ENCODE results near the gene CYP4F12.
"Not testable (repeated sequence)": the region's sequence is repeated elsewhere in the genome, so short reads cannot be mapped to it uniquely, and the experiment has no call there.

The CYP4F12 gene

DNA sequence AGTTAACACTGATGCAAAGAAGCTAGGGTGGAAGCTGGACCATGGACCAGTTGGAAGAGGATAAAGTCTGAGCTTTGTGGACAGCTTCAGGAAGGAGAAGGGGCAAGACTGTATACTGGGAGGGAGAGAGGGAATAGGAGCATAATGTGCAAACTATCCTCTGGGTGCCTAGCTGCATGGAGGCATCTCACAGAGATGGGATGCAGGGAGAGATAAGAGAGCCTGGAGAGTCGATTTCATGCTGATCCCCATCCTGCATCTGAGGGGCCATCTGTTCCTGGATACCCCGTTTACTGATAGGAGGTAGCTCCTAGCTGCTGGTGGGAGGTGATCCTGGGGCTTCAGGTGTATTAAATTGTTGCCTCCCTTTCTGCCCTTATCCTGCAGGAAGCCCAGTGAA lies 23.4 kb upstream of the CYP4F12 start:
- no peak for FAIRE-seq
- no peak for DNase-seq (ENCODE audit: low spot score)

DNA sequence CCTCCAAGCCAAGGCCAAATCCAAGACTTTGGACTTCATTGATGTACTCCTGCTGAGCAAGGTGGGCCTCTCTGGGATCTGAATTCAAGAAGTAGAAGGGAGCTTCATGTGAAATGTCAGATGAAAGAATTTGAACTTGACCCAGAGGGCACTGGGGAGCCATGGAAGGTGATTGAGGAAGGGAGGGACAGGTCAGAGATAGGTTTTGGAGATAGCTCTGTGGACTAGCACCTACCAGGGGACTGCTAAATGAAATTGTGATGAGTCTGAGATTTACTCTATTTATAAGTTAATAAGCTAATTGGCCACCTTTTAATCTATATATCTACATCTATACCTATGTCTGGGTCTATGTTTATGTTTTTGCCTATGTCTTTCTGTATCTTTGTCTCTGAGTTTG lies 22.8 kb upstream of the CYP4F12 start:
- not testable (repeated sequence) for DNase-seq (ENCODE audit: low spot score); FAIRE-seq

DNA sequence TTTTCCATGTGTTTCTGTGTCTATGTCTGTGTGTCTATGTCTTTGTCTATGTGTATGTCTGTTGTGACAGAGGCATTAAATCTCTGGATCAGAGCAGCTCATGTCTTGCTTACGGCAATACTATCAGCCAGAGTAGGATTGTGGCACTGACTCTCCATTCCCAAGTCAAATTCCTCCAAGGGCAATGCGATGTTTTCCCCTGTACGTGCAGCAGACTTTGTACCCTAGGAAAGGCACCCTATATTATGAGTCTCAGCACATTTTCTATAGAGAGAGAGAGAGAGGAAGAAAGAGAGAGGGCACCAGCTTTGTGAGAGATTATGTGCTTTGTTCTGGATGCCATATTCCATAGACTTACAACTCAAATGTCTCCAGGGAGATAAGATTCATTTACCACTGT lies 21.1 kb upstream of the CYP4F12 start:
- DNase-seq (ENCODE audit: low spot score) (no peak), FAIRE-seq (no peak)

DNA sequence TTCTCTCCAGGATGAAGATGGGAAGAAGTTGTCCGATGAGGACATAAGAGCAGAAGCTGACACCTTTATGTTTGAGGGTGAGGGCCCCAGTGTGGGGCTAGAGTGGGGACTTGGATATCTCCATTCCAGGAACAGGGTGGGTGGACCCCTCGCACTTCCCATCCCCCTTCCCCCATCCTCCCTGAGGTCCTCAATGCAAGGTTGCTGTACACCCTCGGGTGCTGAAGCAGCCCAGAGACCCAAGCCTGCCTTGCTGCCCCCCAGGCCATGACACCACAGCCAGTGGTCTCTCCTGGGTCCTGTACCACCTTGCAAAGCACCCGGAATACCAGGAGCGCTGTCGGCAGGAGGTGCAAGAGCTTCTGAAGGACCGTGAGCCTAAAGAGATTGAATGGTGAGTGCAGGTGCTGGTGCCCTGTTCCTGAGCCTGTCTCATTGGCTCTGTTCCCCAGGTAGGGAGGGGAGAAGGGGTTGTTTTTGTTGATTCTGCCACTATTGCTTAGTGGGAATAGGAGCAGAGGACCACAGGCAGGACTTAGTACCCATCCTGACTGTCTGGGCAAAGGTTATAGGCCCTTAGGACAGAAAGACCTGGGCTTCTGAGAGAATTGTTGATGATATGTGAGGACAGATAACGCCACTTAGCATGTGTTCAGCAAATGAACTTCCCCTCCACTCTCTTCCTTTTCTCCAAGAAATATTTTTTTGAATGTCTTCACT lies 20.2 kb upstream of the CYP4F12 start:
- no peak for DNase-seq (ENCODE audit: low spot score)
- FAIRE-seq: no peak

DNA sequence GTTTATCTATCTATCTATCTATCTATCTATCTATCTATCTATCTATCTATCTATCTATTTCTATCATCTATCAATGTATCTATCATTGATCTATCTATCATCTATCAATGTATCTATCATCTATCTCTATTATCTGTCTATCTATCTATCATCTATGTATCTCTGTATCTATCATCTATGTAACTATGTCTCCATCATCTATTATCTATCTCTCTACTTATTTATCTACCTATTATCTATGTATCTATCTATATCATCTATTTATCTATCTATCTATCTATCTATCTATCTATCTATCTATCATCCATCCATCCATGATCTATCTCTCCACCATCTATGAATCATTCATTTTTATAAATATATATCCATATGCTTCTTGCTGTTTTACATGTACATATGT lies 16.4 kb upstream of the CYP4F12 start:
- DNase-seq (ENCODE audit: low spot score) (no peak), FAIRE-seq (no peak)

DNA sequence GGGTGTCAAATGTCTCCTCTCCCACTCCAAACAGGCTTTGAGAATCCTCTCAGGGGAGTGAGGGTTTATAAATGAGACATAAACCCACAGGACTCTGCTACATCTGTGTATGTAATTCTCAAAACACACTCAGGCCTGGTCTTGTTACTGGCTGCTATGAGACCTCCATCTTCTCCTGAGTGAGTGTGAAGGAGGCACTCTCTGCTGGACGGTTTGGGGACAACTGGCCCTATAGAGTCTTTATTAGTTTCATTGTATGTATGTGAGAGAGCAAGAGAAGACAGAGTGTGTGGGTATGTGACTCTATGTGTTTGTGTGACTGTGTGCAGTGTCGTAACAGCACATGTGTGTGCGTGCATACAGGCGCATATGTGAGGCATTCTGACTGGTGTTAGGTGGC lies 9.6 kb upstream of the CYP4F12 start:
- DNase-seq (ENCODE audit: low spot score) (no peak), FAIRE-seq (no peak)

DNA sequence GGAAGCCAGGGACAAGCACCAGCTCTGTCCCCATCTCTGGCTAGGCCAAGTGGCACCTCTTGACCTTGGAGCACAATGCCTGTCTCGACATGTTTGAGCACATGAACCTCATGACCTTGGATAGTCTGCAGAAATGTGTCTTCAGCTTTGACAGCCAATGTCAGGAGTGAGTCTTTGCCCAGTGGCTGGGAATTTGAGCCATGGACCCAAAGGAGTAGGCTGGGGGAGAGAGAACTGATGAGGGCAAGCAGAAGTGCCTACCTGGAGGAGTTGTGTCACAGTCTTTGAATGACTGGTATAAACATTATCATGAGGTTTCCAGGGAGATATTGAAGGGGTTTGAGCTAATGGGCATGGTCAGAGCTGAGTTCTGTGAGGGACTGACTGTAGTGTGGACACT lies 6.7 kb upstream of the CYP4F12 start:
- DNase-seq (ENCODE audit: low spot score) (no peak), FAIRE-seq (no peak)

DNA sequence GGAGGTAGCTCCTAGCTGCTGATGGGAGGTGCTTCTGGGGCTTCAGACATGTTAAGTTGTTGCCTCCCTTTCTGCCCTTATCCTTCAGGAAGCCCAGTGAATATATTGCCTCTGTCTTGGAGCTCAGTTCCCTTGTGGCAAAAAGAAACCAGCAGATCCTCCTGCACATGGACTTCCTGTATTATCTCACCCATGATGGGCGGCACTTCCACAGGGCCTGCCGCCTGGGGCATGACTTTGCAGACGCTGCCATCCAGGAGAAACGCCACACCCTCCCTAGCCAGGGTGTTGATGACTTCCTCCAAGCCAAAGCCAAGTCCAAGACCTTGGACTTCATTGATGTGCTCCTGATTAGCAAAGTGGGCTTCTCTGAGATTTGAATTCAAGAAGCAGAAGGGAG lies 6.0 kb upstream of the CYP4F12 start:
- DNase-seq (ENCODE audit: low spot score): no peak
- no peak for FAIRE-seq

DNA sequence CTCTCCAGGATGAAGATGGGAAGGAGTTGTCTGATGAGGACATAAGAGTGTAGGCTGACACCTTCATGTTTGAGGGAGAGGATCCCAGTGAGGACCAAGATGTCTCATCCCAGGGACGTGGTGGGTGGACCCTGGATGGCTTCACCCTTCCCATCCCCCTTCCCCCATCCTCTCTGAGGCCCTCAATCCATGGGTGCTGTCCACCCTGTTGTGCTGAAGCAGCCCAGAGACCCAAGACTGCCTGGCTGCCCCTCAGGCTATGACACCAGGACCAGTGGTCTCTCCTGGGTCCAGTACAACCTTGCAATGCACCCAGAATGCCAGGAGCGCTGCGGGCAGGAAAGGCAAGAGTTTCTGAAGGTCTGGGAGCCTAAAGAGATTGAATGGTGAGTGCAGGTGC lies 3.4 kb upstream of the CYP4F12 start:
- DNase-seq (ENCODE audit: low spot score): no peak
- FAIRE-seq: no peak

DNA sequence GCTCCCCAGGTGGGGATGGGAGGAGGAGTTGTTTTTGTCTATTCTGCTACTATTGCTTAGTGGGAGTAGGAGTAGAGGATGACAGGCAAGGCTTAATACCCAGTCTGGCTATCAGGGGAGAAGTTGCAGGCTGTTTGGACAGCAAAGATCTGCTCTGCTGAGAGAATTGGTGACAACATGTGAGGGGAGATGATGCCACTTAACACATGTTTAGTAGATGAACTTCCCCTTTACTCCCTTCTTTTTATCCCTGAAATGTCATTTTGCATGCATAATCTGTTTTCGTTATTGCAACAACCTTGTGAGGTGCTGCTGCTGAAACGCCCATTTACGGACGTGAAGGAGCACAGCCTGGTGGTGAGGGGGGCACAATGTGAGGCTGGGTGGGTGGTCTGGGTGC lies 3.0 kb upstream of the CYP4F12 start:
- DNase-seq (ENCODE audit: low spot score) (no peak), FAIRE-seq (no peak)

DNA sequence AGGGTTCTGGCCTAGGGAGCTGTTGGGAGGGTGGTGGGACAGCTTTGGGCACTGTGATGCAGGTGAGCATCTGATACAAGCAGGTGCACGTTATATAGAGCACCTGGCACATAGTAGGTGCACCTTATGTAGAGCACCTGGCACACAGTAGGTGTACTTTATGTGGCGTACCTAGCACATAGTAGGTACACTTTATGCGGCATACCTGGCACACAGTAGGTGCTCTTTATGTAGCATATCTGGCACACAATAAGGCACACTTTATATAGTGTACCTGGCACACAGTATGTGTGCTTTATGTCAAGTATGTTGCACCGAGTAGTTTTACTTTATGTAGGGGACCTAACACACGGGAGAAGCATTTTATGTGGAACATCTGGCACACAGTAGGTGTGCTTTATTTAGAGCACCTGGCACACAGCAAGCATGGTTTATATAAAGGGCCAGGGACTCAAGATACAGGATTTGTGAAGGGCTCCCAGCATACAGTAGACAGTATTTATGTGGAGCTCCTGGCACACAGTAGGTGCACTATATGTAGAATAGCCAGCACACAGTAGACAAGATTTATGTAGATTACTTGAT lies 1.6 kb upstream of the CYP4F12 start:
- FAIRE-seq: no peak

DNA sequence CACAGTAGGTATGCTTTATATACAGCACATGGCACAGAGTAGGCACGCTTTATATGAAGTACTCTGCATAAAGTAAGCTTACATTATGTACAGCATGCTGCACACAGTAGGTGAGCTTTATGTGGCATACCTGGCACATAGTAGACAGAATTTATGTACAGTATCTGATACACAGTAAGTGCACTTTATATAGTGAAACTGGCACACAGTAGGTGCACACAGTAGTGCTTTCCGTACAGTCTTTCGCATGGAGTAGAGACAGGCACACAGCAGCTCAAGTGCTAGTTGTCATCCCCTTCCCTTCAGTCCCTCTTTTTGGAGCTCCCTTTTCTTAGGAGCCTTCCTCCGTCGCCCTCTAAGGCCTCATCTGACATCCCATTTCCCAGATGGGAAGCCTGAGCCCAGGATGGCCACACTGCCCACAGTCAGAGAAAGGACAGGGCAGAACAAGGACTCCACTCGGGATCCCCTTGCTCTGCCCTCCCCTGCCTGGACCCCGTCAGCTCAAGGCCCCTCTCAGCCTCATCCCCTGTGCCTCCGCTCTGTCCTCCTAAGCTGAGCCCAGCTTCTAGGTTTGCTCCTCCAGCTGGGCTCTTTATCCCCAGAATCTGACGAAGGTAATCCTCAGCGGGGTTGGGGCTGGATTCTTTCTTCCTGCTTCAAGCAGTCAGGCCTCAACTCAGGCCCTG lies 852 bp upstream of the CYP4F12 start:
- DNase-seq (ENCODE audit: low spot score) (no peak), FAIRE-seq (no peak)

More for the DNA sequence above, 1.6 kb upstream of the CYP4F12 start:
- DNase-seq (ENCODE audit: low spot score): no peak

DNA sequence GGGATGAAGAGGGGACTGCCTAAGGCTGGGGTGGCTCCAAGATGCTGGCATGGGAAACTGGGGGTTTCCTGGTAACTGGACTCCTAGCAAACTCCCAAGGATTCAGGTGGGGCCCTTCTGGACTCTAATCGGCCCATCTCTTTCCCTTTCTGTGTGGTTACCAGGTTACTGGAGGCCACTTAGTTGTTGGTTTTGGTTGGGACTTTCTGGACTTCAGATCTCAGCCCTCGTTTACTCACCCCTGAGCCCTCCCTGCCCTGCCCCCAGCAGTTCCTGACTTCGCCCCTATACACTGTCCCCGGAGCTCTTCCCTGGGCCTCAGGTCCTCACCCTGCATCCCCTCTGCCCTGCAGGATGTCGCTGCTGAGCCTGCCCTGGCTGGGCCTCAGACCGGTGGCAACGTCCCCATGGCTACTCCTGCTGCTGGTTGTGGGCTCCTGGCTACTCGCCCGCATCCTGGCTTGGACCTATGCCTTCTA lies 328 bp downstream of the CYP4F12 start:
- DNase-seq (ENCODE audit: low spot score): no peak
- FAIRE-seq: no peak

DNA sequence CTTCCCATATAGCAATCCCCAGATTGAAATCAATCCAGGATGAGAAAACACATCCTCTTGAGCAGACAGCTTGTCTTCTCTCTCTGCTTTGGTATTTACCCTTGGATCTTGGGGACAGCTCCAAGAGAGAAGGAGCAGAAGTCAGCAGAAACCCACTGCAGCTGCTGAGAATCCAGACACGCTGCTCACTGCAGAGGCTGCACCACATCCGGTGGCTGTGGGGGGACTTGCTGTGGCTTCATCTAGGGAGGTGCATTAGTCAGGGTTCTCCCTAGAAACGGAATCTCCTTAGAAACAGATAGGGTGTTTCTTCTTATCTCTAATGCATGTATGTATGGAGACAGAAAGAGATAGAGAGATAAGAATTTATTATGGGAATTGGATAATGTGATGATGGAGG lies 2.7 kb downstream of the CYP4F12 start:
- DNase-seq (ENCODE audit: low spot score) (no peak), FAIRE-seq (no peak)

DNA sequence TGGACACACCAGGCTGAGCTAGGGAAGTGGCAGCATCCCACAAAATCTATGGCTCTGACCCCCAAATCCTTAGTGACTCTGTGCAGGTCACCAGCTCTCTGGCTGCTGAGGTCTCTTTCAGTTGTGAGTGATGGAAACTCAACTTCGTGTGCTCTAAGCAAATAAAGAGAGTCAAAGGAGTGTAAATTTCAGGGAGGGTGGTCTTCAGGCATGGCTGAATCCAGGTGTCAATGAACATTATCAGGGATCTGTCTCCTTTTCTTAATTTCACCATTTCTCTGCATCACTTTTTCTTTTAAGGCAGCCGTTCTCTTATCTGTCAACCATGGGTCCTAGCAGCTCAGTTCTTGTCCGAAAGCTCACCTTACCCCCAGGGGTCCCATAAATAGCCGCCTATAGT lies 6.2 kb downstream of the CYP4F12 start:
- FAIRE-seq: no peak

DNA sequence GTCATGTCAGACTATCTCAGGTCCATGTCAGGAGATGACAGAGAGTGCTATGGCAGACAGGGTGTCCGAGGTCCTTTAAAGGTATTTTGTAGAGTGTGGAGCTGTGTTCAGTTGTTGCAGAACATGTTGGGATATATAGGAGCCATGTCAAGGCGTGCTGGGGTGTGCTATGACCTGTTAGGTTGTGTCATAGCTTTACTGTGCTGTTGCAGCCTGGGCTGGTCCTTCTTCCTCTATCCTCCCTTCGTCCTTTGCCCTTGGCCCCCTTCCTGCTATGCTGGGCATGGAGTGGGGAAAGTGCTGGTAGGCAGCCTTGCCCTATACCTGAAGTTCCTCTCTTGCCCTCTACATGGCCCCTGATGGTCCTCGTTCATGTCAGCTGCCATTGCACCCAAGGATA lies 7.0 kb downstream of the CYP4F12 start:
- not testable (repeated sequence) for FAIRE-seq; DNase-seq (ENCODE audit: low spot score)

More for the DNA sequence above, 6.2 kb downstream of the CYP4F12 start:
- DNase-seq (ENCODE audit: low spot score): no peak

DNA sequence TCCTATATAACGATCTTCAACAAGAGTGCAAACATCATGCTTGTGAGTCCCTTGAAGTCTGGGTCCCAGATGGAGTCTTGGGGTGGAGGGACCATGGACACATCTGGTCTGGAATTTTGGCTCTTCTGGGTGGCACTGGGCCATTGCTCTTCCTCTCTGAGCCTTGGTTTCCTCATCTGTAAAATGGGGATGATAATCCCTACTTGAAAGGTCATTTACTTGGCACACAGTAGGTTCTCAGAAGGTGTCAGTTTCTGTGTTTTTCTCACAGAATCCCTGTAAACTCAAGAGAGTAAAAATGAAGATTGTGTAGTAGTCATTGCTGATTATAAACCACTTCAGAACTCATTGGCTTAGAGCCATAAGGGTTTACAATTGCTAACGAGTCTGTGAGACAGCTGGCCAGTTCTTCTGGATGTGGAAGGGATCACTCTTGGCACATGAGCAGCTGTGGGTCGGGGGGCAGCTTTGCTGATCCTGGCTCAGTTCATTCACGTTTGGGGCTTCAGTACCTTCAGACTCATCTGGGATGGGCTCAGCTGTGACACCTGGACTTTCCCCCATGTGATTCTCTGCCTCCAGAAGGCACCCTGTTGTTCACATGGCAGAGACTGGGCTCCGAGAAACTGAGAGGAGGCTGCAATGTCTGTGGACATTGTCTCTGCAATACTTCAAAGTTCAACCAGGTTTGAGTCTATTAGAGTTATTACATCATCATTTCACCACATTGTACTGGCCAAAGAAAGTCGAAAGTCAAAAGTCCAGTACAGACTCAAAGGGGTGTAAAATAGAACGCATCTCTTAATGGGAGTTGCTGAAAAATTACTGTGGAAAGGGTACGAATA lies 7.8 kb downstream of the CYP4F12 start:
- FAIRE-seq (no peak), DNase-seq (ENCODE audit: low spot score) (no peak)

DNA sequence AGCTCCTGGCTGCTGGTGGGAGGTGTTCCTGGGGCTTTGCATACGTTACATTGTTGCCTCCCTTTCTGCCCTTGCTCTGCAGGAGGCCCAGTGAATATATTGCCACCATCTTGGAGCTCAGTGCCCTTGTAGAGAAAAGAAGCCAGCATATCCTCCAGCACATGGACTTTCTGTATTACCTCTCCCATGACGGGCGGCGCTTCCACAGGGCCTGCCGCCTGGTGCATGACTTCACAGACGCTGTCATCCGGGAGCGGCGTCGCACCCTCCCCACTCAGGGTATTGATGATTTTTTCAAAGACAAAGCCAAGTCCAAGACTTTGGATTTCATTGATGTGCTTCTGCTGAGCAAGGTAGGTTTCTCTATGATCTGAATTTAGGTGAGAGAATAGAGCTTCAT lies 10.5 kb downstream of the CYP4F12 start:
- FAIRE-seq: no peak
- DNase-seq (ENCODE audit: low spot score): no peak

DNA sequence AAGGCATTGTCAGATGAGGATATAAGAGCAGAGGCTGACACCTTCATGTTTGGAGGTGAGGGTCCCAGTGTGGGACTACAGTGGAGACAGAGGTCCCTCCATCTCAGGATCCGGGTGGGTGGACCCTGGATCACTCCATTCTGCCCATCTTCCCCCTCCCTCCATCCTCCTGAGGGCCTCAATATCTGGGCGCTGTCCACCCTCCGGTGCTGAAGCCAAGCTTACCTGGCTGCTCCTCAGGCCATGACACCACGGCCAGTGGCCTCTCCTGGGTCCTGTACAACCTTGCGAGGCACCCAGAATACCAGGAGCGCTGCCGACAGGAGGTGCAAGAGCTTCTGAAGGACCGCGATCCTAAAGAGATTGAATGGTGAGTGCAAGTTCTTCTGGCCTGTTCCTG lies 11.9 kb downstream of the CYP4F12 start:
- no peak for DNase-seq (ENCODE audit: low spot score)

DNA sequence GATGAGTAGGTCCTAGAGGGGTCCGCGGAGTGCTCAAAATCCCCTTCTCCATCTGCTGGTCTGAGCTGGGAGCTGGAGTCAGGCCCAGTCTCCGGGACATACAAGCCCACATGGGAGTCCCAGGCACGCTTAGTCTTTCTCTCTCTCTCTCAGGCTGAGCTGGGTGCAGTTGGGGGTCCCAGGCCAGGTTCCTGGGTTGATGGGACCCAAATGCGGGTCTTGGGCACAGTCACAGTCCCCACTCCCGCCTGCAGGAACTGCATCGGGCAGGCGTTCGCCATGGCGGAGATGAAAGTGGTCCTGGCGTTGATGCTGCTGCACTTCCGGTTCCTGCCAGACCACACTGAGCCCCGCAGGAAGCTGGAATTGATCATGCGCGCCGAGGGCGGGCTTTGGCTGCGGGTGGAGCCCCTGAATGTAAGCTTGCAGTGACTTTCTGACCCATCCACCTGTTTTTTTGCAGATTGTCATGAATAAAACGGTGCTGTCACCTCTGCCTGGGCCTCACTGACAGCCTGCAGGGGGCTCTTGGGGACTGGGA lies 23.8 kb downstream of the CYP4F12 start:
- FAIRE-seq: no peak
- no peak for DNase-seq (ENCODE audit: low spot score)

More for the DNA sequence above, 11.9 kb downstream of the CYP4F12 start:
- no peak for FAIRE-seq

DNA sequence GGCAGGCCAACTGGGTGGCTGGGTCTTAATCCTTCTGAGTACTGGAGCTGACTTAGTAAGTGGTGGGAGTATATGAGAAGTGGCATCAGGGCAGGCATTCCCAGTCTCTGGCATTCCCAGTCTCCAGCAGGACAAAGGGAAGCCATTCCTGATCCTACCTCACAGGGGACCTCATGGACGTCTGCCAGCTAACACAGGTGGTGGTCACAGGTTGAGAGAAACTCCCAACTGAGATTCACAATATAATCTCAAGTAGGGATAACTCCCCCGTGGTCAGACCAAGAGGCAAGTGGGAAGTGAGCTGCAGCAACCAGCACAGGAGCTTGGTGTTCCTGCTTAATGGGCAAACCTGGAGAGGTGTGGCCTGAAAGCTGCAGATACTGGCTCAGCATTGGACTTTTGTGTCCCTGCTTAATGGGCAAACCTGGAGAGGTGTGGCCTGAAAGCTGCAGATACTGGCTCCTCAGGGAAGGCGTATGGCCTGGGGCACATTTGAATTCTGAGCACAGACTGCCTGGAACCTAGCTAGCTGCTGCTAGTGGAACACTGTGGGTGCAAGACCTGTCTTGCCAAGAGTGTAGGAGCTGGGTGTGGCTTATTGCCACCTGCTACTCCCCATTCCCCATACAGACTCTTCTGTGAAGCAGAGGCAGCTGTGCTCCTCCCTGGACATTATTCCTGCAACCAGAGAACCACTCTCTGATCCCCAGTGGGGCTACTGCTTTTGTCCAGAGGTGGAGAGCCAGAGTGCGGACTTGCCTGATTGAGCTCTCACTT lies 29.1 kb downstream of the CYP4F12 start:
- DNase-seq (ENCODE audit: low spot score) (no peak), FAIRE-seq (no peak)
